RWPE2 (cell line): ENCODE measurements around the gene MGMT.

Experiments
- ATAC-seq: fragments of 200-7000 bp; cut with Tn5 transposase; 3 replicates; pipeline ENCODE4 v1.9.1; 2021; ENCODE audit warnings: low read depth
- DNase-seq: peaks from one replicate; pipeline ENCODE4 v3.0.0-alpha.2; 2020; ENCODE audit warnings: low spot score
- H3K27ac ChIP-seq: fragments of 450-650 bp; 2 replicates; pipeline ENCODE4 v1.5.1; 2017; ENCODE audit warnings: mild to moderate bottlenecking; ENCODE audit not compliant: poor library complexity, severe bottlenecking
- H3K27me3 ChIP-seq: fragments of 250-450 bp; sonication (Bioruptor Pico); 2 replicates; pipeline ENCODE4 v1.5.1; 2021; ENCODE audit warnings: mild to moderate bottlenecking, moderate library complexity; ENCODE audit not compliant: insufficient read depth, poor library complexity, severe bottlenecking
- H3K36me3 ChIP-seq: fragments of 250-450 bp; sonication (Bioruptor Pico); 2 replicates; pipeline ENCODE4 v1.5.1; 2020; ENCODE audit warnings: low read depth, mild to moderate bottlenecking, moderate library complexity
- H3K4me1 ChIP-seq: fragments of 250-450 bp; sonication (Bioruptor Pico); 2 replicates; pipeline ENCODE4 v1.5.1; 2021; ENCODE audit warnings: mild to moderate bottlenecking, moderate library complexity; ENCODE audit not compliant: insufficient read depth, poor library complexity, severe bottlenecking
- H3K4me3 ChIP-seq: fragments of 250-450 bp; sonication (Bioruptor Pico); 2 replicates; pipeline ENCODE4 v1.5.1; 2021; ENCODE audit warnings: mild to moderate bottlenecking, moderate library complexity; ENCODE audit not compliant: severe bottlenecking
- H3K9me3 ChIP-seq: fragments of 250-450 bp; sonication (Bioruptor Pico); 2 replicates; pipeline ENCODE4 v1.5.1; 2021; ENCODE audit warnings: mild to moderate bottlenecking, moderate library complexity; ENCODE audit not compliant: severe bottlenecking
- CTCF ChIP-seq: fragments of 450-650 bp; IDR thresholded peaks from one replicate; pipeline ENCODE4 v1.5.1; 2017; ENCODE audit warnings: mild to moderate bottlenecking, moderate library complexity; ENCODE audit not compliant: poor library complexity, severe bottlenecking

MGMT gene

GRCh38 chr10:129699722-129700340, 232.8 kb downstream of the MGMT start:
- Histone ChIP-seq H3K4me1 (no peaks in the 10 kb centered on the region), H3K4me3 (no peak overlapping the region), H3K27ac (no peak overlapping the region), H3K27me3 (no peaks in the 10 kb centered on the region), H3K36me3 (no peaks in the 10 kb centered on the region), H3K9me3 (no peaks in the 10 kb centered on the region)
- DNase-seq (no peak), ATAC-seq (no peak)
- TF ChIP-seq CTCF, result no peak

- DNase-seq (no peak), ATAC-seq (no peak)
- H3K9me3 ChIP-seq, result no peaks in the 10 kb centered on the region
- no peaks in the 10 kb centered on the region for H3K36me3 ChIP-seq
- TF ChIP-seq CTCF, result no peak
- no peaks in the 10 kb centered on the region for H3K27me3 ChIP-seq
- H3K27ac ChIP-seq, result no peak overlapping the region
- no peaks in the 10 kb centered on the region for H3K4me1 ChIP-seq
- H3K4me3 ChIP-seq, result no peak overlapping the region
Measured at GRCh38 chr10:129702605-129703004, 235.6 kb downstream of the MGMT start.

- no peaks in the 10 kb centered on the region for H3K27me3 ChIP-seq
- no peak for DNase-seq
- H3K27ac ChIP-seq, result no peak overlapping the region
- no peak for TF ChIP-seq CTCF
- no peak for ATAC-seq
- H3K36me3 ChIP-seq, result no peaks in the 10 kb centered on the region
- no peaks in the 10 kb centered on the region for H3K9me3 ChIP-seq
- no peaks in the 10 kb centered on the region for H3K4me1 ChIP-seq
- H3K4me3 ChIP-seq, result no peak overlapping the region
Measured at GRCh38 chr10:129703287-129704137, 236.5 kb downstream of the MGMT start.

- DNase-seq, result no peak
- no peak overlapping the region for H3K27ac ChIP-seq
Measured at GRCh38 chr10:129704225-129704624, 237.2 kb downstream of the MGMT start.

More at GRCh38 chr10:129704225-129704624, 237.2 kb downstream of the MGMT start:
- ATAC-seq, result no peak
- no peaks in the 10 kb centered on the region for H3K27me3 ChIP-seq
- no peaks in the 10 kb centered on the region for H3K36me3 ChIP-seq
- H3K4me3 ChIP-seq, result no peak overlapping the region
- TF ChIP-seq CTCF, result no peak
- H3K4me1 ChIP-seq, result no peaks in the 10 kb centered on the region
- no peaks in the 10 kb centered on the region for H3K9me3 ChIP-seq
